ENCODE results near the gene POLR2C.

POLR2C gene

DNA sequence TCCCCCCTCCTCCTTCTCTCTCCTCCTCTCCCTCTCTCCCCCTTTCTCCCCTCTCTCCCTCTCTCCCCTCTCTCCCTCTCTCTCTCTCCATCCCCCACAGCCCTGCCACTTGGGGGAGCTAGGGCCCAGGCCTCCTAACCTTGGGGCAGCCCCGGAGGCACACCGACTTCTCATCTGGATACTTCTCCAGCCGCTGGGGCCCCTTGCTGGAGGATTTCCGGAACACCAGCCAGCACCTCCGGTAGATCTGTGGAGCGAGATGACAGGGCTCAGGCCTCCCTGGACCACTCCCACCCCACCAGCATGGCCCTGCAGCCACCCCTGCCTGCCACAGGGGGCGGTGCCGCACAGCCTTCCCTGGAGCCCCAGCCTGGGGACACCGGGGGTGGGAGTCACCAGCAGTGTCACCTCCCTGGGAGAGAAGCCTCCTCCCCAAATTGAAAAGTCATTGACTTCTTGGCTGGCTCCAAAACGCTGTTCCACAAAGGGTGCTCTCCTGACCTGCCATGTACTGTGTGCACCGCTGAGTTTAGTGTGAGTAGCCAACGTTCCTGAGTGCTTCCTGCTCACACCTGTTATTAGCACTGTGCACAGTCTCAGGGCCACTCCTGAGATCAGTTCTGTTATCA, 13.3 kb downstream of the POLR2C start:
- Histone ChIP-seq H3K9ac (ENCODE audit: low read length) (no peak overlapping the region), H3K4me1 (ENCODE audit: control insufficient read depth, insufficient read depth, low read length) (no peaks in the 10 kb centered on the region), H3K36me3 (ENCODE audit: control insufficient read depth, insufficient read depth, low read length) (peaks cover 10% of the 10 kb centered on the region), H3K4me3 (ENCODE audit: low read length) (no peak overlapping the region), H3K27me3 (ENCODE audit: control insufficient read depth, insufficient read depth, low read length) (no peaks in the 10 kb centered on the region), H3K27ac (ENCODE audit: low read depth, low read length) (no peak overlapping the region)

DNA sequence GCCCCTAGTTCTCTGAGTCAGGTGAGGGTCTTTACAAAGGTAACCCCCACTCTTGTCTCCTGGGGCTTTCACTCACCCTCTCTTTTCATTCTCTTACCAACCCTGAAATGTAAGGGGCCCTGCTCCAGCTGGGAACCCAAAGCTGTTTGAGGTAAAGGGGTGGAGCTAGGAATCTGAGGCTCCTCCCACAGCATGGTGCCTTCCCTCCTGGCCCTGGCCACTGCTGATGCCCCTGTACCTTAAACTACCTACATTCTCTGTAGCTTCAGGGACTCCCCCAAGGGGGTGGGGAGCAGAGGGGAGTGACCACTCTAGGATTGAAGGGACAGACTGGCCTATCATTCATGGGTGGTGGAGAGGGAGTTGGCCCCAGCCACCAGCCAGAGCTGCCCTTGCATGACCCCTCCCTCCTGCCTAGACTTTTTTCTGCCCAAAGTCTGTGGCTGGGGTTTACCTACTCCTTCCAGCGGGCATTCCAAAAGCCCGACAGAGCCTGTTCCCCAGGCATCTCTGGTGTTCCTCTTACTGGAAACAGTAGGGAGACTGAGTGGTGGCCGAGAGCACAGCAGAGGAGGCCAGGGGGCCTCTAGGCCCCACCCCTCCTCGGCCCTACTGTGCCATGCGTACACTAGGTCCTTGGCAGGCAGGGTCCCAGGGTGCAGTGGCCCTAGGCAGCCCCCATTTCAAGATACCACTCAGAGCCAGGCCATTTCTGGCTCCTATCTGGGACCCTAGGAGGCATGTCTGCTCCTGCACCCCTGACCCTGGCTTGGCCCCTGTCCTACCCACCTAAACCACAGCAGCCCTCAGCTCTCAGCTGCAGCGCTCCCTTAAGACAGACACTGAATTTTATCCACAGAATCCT, 14.3 kb downstream of the POLR2C start:
- Histone ChIP-seq H3K27ac (ENCODE audit: low read depth, low read length) (no peak overlapping the region), H3K36me3 (ENCODE audit: control insufficient read depth, insufficient read depth, low read length) (peaks cover 10% of the 10 kb centered on the region), H3K4me1 (ENCODE audit: control insufficient read depth, insufficient read depth, low read length) (no peaks in the 10 kb centered on the region), H3K9ac (ENCODE audit: low read length) (no peak overlapping the region), H3K4me3 (ENCODE audit: low read length) (no peak overlapping the region), H3K27me3 (ENCODE audit: control insufficient read depth, insufficient read depth, low read length) (no peaks in the 10 kb centered on the region)

- Histone ChIP-seq H3K36me3 (ENCODE audit: control insufficient read depth, insufficient read depth, low read length) (peaks cover 6% of the 10 kb centered on the region), H3K4me3 (ENCODE audit: low read length) (no peak overlapping the region), H3K27ac (ENCODE audit: low read depth, low read length) (no peak overlapping the region), H3K9ac (ENCODE audit: low read length) (no peak overlapping the region), H3K27me3 (ENCODE audit: control insufficient read depth, insufficient read depth, low read length) (no peaks in the 10 kb centered on the region), H3K4me1 (ENCODE audit: control insufficient read depth, insufficient read depth, low read length) (no peaks in the 10 kb centered on the region)
These were observed 15.2 kb downstream of the POLR2C start for GRCh38 chr16:57477531-57478202.

DNA sequence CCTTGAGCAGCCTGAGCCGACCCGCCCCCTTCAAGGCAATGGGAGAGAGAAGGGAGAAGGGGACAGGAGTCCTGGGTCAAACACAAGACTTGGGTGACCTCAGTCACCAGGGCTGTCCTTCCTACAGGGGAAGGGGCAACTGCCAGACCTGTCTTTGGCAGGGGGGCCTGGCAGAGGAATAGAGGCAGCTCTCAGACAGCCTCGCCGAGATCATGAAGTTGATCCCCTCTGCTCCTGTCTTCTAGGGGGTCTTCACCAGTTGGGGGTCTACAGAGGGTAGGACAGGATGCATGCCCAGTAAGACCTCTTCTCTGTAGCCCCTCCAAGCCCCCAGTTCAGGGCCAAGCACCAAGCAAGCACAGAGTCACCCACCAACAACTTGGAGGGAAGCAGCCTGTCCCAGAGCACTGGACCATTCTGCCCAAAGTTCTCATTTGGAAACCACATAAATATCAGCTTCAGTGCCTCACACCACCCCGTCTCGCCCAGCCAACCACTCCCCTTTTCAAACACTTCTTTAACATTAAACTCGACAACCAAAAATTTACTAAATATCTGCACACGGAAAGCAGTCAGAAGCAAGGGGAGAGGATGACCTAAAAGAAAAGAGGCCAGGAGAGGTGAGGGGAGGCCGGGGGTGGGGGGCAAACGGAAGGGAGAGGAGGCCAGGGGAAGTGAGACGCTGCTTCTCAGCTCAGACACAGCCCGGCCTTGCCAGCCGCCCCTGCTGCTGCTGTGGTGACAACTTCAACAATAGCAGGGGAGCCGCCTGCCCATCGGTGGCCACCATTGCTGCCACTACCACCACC, 16.1 kb downstream of the POLR2C start:
- Histone ChIP-seq H3K27ac (ENCODE audit: low read depth, low read length) (no peak overlapping the region), H3K9ac (ENCODE audit: low read length) (no peak overlapping the region), H3K4me3 (ENCODE audit: low read length) (peak overlapping the region; percentile 69), H3K36me3 (ENCODE audit: control insufficient read depth, insufficient read depth, low read length) (peaks cover 6% of the 10 kb centered on the region), H3K27me3 (ENCODE audit: control insufficient read depth, insufficient read depth, low read length) (no peaks in the 10 kb centered on the region), H3K4me1 (ENCODE audit: control insufficient read depth, insufficient read depth, low read length) (no peaks in the 10 kb centered on the region)

GRCh38 chr16:57479205-57479975, 16.9 kb downstream of the POLR2C start:
- Histone ChIP-seq H3K27ac (ENCODE audit: low read depth, low read length) (no peak overlapping the region), H3K9ac (ENCODE audit: low read length) (no peak overlapping the region), H3K4me1 (ENCODE audit: control insufficient read depth, insufficient read depth, low read length) (no peaks in the 10 kb centered on the region), H3K4me3 (ENCODE audit: low read length) (peak overlapping the region; percentile 69), H3K36me3 (ENCODE audit: control insufficient read depth, insufficient read depth, low read length) (peaks cover 6% of the 10 kb centered on the region), H3K27me3 (ENCODE audit: control insufficient read depth, insufficient read depth, low read length) (no peaks in the 10 kb centered on the region)

DNA sequence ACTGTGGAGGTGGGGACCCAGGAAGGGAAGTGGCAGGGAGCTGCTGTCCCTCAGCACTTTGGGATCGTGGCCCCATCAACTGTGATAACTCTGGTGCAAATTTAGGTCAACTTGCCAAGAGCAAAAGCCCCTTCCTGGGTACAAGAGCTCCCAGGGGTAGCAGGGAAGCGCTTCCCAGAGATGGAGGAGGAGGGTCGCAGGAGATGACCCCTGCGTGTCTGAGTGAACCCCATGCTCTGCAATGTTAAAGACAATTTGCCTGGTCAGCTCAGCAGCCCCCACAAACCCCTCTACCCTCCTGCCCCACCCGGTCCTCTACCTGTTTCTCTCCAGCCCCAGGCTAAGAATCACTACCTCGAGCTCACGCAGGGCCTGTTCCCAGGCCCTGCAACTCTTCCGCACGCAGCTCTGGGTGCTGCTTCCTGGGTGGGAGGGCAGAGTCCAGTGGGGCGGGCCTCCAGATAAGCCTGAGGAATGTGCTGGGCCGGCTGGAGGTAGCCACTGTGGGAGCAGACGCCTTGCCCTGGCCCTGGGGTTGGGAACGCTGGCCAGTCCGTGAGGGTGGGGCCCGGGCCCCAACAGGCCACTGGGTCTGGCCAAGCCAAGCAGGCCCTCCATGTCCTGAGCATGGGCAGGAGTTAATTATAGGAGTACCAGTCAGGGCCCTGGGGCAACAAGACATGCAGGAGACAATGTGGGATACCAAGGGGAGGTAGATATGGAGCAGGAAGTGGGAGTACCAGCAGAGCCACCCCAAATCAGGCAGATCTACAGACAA, 17.7 kb downstream of the POLR2C start:
- H3K4me1 ChIP-seq (ENCODE audit: control insufficient read depth, insufficient read depth, low read length) = no peaks in the 10 kb centered on the region
- H3K36me3 ChIP-seq (ENCODE audit: control insufficient read depth, insufficient read depth, low read length) = peaks cover 2% of the 10 kb centered on the region
- H3K27me3 ChIP-seq (ENCODE audit: control insufficient read depth, insufficient read depth, low read length) = no peaks in the 10 kb centered on the region
- H3K27ac ChIP-seq (ENCODE audit: low read depth, low read length) = no peak overlapping the region
- no peak overlapping the region for H3K9ac ChIP-seq (ENCODE audit: low read length)
- peak overlapping the region; percentile 69 for H3K4me3 ChIP-seq (ENCODE audit: low read length)

DNA sequence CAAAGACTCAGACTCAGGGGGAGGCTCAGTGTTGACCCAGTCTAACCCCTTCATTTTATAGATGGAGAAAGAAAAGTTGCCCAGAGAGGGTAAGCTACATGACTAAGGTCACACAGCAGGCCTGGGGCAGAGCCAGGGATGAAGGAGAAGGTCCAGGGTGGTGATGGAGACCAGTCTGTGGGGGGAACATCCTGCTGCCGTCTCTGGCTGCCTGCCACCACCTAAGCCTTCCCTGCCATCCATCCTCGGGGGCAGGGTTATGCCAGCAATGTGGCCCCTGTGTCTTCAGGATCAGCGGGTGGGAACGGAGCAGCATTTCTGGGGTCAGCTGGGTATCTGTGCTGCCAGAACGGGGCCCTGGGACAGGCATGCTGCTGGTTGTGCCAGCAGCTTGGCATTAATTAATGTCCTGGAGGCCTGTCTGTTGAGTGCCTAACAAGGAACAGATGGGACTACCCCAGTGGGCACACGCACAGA, 18.3 kb downstream of the POLR2C start:
- Histone ChIP-seq H3K4me3 (ENCODE audit: low read length) (no peak overlapping the region), H3K9ac (ENCODE audit: low read length) (no peak overlapping the region), H3K36me3 (ENCODE audit: control insufficient read depth, insufficient read depth, low read length) (peaks cover 2% of the 10 kb centered on the region), H3K4me1 (ENCODE audit: control insufficient read depth, insufficient read depth, low read length) (no peaks in the 10 kb centered on the region), H3K27ac (ENCODE audit: low read depth, low read length) (no peak overlapping the region), H3K27me3 (ENCODE audit: control insufficient read depth, insufficient read depth, low read length) (no peaks in the 10 kb centered on the region)

DNA sequence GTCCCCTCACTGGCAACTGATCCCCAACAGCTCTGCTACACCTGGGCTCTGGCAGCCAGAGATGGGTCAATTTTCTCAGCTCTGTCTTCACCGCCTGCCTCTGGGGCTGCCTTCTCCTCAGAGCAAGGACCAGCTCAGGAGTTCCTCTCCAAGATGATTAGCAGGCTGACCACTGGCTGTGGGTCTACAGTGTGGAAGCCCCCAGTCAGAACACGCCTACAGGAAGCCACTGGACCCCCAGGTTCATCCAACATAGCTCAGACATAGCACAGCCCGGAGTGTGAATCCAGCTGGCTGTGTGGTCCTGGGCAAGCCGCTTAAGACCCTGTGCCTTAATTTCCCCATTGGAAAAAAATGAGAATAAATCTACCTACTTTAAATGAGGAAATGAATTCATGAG, 18.9 kb downstream of the POLR2C start:
- Histone ChIP-seq H3K9ac (ENCODE audit: low read length) (no peak overlapping the region), H3K4me1 (ENCODE audit: control insufficient read depth, insufficient read depth, low read length) (no peaks in the 10 kb centered on the region), H3K27me3 (ENCODE audit: control insufficient read depth, insufficient read depth, low read length) (no peaks in the 10 kb centered on the region), H3K27ac (ENCODE audit: low read depth, low read length) (no peak overlapping the region), H3K36me3 (ENCODE audit: control insufficient read depth, insufficient read depth, low read length) (peaks cover 2% of the 10 kb centered on the region), H3K4me3 (ENCODE audit: low read length) (no peak overlapping the region)

- Histone ChIP-seq H3K36me3 (ENCODE audit: control insufficient read depth, insufficient read depth, low read length) (peaks cover 2% of the 10 kb centered on the region), H3K9ac (ENCODE audit: low read length) (no peak overlapping the region), H3K4me3 (ENCODE audit: low read length) (no peak overlapping the region), H3K4me1 (ENCODE audit: control insufficient read depth, insufficient read depth, low read length) (no peaks in the 10 kb centered on the region), H3K27ac (ENCODE audit: low read depth, low read length) (no peak overlapping the region), H3K27me3 (ENCODE audit: control insufficient read depth, insufficient read depth, low read length) (no peaks in the 10 kb centered on the region)
These were observed 20.5 kb downstream of the POLR2C start for GRCh38 chr16:57482845-57483545.

GRCh38 chr16:57483725-57484514, 21.4 kb downstream of the POLR2C start:
- H3K27me3 ChIP-seq (ENCODE audit: control insufficient read depth, insufficient read depth, low read length) = no peaks in the 10 kb centered on the region
- H3K9ac ChIP-seq (ENCODE audit: low read length) = no peak overlapping the region

More at GRCh38 chr16:57483725-57484514, 21.4 kb downstream of the POLR2C start:
- Histone ChIP-seq H3K4me3 (ENCODE audit: low read length) (no peak overlapping the region), H3K4me1 (ENCODE audit: control insufficient read depth, insufficient read depth, low read length) (no peaks in the 10 kb centered on the region), H3K27ac (ENCODE audit: low read depth, low read length) (no peak overlapping the region), H3K36me3 (ENCODE audit: control insufficient read depth, insufficient read depth, low read length) (peaks cover 2% of the 10 kb centered on the region)
